ENCODE measurements around the gene MYRFL. TPM values are rescaled to one million over a fixed set of nuclear protein-coding genes. Genes with fewer than 3 reads are reported as not detected.

MYRFL gene
- total RNA-seq, 1 donor from 2014 or later, result not detected

GRCh38 chr12:69896653-69897381 is 71.8 kb downstream of the MYRFL start:
- no peak for DNase-seq (ENCODE audit: low spot score)

- no peak for DNase-seq (ENCODE audit: low spot score)
These were observed 72.7 kb downstream of the MYRFL start for GRCh38 chr12:69897744-69898143.

GRCh38 chr12:69898236-69898635 is 73.2 kb downstream of the MYRFL start:
- no peak for DNase-seq (ENCODE audit: low spot score)

- peak; percentile 84 for DNase-seq (ENCODE audit: low spot score)
These were observed 75.7 kb downstream of the MYRFL start for GRCh38 chr12:69900720-69901131.

- DNase-seq (ENCODE audit: low spot score), result no peak
These were observed 76.3 kb downstream of the MYRFL start for GRCh38 chr12:69901221-69901905.

- no peak for DNase-seq (ENCODE audit: low spot score)
These were observed 78.5 kb downstream of the MYRFL start for GRCh38 chr12:69903548-69903947.

- DNase-seq (ENCODE audit: low spot score), result no peak
These were observed 79.8 kb downstream of the MYRFL start for GRCh38 chr12:69904777-69905176.

- no peak for DNase-seq (ENCODE audit: low spot score)
These were observed 80.8 kb downstream of the MYRFL start for GRCh38 chr12:69905801-69906200.

GRCh38 chr12:69906411-69907216 is 81.6 kb downstream of the MYRFL start:
- no peak for DNase-seq (ENCODE audit: low spot score)

- DNase-seq (ENCODE audit: low spot score), result no peak
These were observed 83.2 kb downstream of the MYRFL start for GRCh38 chr12:69908203-69908602.

GRCh38 chr12:69910694-69911093 is 85.7 kb downstream of the MYRFL start:
- no peak for DNase-seq (ENCODE audit: low spot score)

GRCh38 chr12:69913526-69913925 is 88.5 kb downstream of the MYRFL start:
- DNase-seq (ENCODE audit: low spot score), result no peak

GRCh38 chr12:69915964-69916363 is 90.9 kb downstream of the MYRFL start:
- no peak for DNase-seq (ENCODE audit: low spot score)

- no peak for DNase-seq (ENCODE audit: low spot score)
These were observed 91.7 kb downstream of the MYRFL start for GRCh38 chr12:69916544-69917235.

- DNase-seq (ENCODE audit: low spot score), result no peak
These were observed 93.3 kb downstream of the MYRFL start for GRCh38 chr12:69918287-69918686.

- DNase-seq (ENCODE audit: low spot score), result no peak
These were observed 94.5 kb downstream of the MYRFL start for GRCh38 chr12:69919495-69919894.

- no peak for DNase-seq (ENCODE audit: low spot score)
These were observed 96.8 kb downstream of the MYRFL start for GRCh38 chr12:69921831-69922230.

- DNase-seq (ENCODE audit: low spot score), result no peak
These were observed 98.0 kb downstream of the MYRFL start for GRCh38 chr12:69922999-69923398.

- DNase-seq (ENCODE audit: low spot score), result no peak
These were observed 100.3 kb downstream of the MYRFL start for GRCh38 chr12:69925291-69925690.

GRCh38 chr12:69927164-69927563 is 102.1 kb downstream of the MYRFL start:
- no peak for DNase-seq (ENCODE audit: low spot score)

GRCh38 chr12:69929125-69929524 is 104.1 kb downstream of the MYRFL start:
- no peak for DNase-seq (ENCODE audit: low spot score)

GRCh38 chr12:69929531-69929930 is 104.5 kb downstream of the MYRFL start:
- DNase-seq (ENCODE audit: low spot score), result no peak
